ENCODE measurements around the gene PODXL2. TPM values are rescaled to one million over a fixed set of nuclear protein-coding genes. Genes with fewer than 3 reads are reported as not detected.

Gene PODXL2
- total RNA-seq, 4 donors from 2014 or later: 1.5 to 3.2 (median 2.0) TPM

DNA sequence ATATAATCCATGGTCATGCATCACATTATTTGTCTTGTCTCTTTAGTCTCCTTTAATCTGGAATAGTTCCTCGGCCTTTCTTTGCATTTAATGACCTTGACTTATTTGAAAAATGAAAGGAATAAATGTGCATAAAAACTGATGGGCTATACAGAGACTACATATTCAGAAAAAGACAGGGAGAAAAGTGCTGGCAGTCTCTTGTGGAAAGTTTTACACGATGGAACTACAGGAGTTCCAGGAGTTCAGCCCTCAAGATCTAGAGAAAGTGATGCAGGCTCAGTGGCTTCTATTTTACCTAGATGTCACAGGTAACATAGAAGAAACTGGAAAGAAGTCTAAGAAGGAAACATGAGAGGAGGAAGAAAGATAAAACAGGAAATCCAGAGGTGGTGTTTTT lies 36.2 kb downstream of the PODXL2 start:
- intact Hi-C loops (cut with DNase I; ENCODE audit: low total_unique reads): no loop called here

DNA sequence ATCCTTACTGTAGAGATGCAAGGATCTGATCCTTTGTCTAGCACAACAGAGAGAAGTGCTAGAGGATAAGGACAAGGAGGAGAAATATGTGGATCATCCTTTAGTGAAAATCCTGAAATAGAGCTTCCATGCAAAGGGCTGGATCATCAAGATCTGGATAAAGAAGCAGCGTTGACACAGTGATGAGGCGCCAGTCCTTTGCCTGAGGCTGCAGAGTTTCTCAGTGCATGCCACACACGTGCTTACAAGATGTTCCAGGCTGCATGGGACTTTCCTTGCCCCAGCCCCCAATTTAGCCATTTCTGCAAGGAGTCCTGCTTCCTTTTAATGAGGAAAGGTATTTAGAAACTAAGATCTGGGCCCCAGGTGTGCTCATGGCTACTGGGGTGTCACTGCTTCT lies 36.6 kb downstream of the PODXL2 start:
- H3K9me3 ChIP-seq: no peaks in the 10 kb centered on the region
- ATAC-seq (no peak), DNase-seq (no peak)
- intact Hi-C loops (cut with DNase I; ENCODE audit: low total_unique reads): no loop called here
- H3K4me3 ChIP-seq: no peak overlapping the region
- H3K4me1 ChIP-seq: no peaks in the 10 kb centered on the region
- TF ChIP-seq, protein P1, sequence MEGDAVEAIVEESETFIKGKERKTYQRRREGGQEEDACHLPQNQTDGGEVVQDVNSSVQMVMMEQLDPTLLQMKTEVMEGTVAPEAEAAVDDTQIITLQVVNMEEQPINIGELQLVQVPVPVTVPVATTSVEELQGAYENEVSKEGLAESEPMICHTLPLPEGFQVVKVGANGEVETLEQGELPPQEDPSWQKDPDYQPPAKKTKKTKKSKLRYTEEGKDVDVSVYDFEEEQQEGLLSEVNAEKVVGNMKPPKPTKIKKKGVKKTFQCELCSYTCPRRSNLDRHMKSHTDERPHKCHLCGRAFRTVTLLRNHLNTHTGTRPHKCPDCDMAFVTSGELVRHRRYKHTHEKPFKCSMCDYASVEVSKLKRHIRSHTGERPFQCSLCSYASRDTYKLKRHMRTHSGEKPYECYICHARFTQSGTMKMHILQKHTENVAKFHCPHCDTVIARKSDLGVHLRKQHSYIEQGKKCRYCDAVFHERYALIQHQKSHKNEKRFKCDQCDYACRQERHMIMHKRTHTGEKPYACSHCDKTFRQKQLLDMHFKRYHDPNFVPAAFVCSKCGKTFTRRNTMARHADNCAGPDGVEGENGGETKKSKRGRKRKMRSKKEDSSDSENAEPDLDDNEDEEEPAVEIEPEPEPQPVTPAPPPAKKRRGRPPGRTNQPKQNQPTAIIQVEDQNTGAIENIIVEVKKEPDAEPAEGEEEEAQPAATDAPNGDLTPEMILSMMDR (IDR thresholded peaks at IDR 0.05 in 4 of 5, conservative IDR thresholded peaks at IDR 0.05 in 1 of 5): no peak
- TF ChIP-seq POLR2A (IDR thresholded peaks at IDR 0.05): no peak
- H3K36me3 ChIP-seq: no peaks in the 10 kb centered on the region
- in situ Hi-C loops (cut with MboI; ENCODE audit: low sequenced_read_pairs in 4 of 4): loop anchor here in 2 of 4 donors (25.0 kb wide), 2 partner anchors 172 to 297 kb away; no protein-coding TSS in a partner anchor
- no peak overlapping the region for H3K27ac ChIP-seq
- H3K27me3 ChIP-seq: no peaks in the 10 kb centered on the region

More for the DNA sequence above, 36.2 kb downstream of the PODXL2 start:
- TF ChIP-seq, protein P1 (IDR thresholded peaks at IDR 0.05 in 4 of 5, conservative IDR thresholded peaks at IDR 0.05 in 1 of 5): no peak
- no peak for TF ChIP-seq POLR2A (IDR thresholded peaks at IDR 0.05)
- no peak for DNase-seq
- in situ Hi-C loops (cut with MboI; ENCODE audit: low sequenced_read_pairs in 4 of 4): loop anchor here in 2 of 4 donors (25.0 kb wide), 2 partner anchors 172 to 297 kb away; no protein-coding TSS in a partner anchor
- H3K36me3 ChIP-seq: no peaks in the 10 kb centered on the region
- H3K9me3 ChIP-seq: no peaks in the 10 kb centered on the region
- ATAC-seq: no peak
- H3K27me3 ChIP-seq: no peaks in the 10 kb centered on the region
- no peak overlapping the region for H3K4me3 ChIP-seq
- H3K27ac ChIP-seq: no peak overlapping the region
- H3K4me1 ChIP-seq: no peaks in the 10 kb centered on the region

DNA sequence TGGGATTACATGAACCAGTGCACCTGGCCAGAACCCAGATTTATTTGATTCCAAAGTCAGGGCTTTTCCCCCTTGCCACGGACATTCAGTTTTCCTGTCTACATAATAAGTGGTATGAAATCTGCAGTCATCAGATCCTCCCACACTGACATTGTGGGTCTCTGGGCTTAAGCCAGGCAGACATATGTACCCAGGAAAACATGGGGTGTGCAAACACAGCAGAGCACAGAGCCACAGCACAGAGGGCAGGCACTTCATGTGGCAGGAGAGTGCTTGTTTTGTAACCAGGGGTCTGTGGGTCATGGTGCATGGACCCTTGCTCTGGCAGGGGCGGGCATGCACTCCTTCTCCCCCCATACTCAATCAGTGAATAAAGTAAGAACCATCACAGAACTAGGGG lies 37.7 kb downstream of the PODXL2 start:
- Histone ChIP-seq H3K4me1 (peaks cover under 1 to 3% of the 10 kb centered on the region in 2 donors), H3K27ac (no peak overlapping the region), H3K4me3 (no peak overlapping the region), H3K36me3 (no peaks in the 10 kb centered on the region), H3K27me3 (no peaks in the 10 kb centered on the region), H3K9me3 (no peaks in the 10 kb centered on the region)
- TF ChIP-seq, protein P1 (IDR thresholded peaks at IDR 0.05 in 4 of 5, conservative IDR thresholded peaks at IDR 0.05 in 1 of 5): no peak
- no peak for TF ChIP-seq POLR2A (IDR thresholded peaks at IDR 0.05)
- intact Hi-C loops (cut with DNase I; ENCODE audit: low total_unique reads): no loop called here
- DNase-seq: no peak
- ATAC-seq: no peak
- in situ Hi-C loops (cut with MboI; ENCODE audit: low sequenced_read_pairs in 4 of 4): loop anchor here in 2 of 4 donors (25.0 kb wide), 2 partner anchors 171 to 296 kb away; no protein-coding TSS in a partner anchor

DNA sequence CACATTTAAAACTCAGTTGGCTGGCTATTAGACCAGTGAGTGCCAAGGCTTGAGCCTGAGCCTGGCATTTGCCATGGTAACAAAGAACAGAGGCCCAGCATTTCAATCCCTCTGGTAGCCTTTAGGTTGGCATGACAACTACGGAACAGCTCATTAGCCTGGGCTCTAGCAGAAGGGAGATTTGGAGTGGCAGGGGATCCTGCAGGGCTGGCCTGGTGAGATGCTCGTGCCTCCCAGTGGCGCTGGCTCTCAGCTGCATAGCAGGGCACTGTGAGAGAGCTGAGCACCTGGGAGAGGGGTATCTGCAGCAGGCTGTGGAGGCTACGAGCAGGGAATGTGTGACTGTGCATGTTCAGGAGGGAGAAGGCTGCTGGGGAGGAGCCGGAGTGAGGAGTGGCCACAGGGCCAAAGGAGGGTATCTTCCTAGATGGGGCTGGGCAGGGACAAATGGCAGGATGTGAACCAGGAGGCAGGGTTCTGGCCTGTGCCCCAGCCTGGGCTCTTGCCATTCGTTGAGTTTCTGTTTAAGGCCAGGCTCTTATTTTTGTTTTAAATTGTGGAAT lies 38.2 kb downstream of the PODXL2 start:
- no peak for TF ChIP-seq POLR2A (IDR thresholded peaks at IDR 0.05)
- TF ChIP-seq, protein P1 (IDR thresholded peaks at IDR 0.05 in 4 of 5, conservative IDR thresholded peaks at IDR 0.05 in 1 of 5): no peak
- no peak overlapping the region for H3K27ac ChIP-seq
- no peaks in the 10 kb centered on the region for H3K36me3 ChIP-seq
- no peaks in the 10 kb centered on the region for H3K9me3 ChIP-seq
- in situ Hi-C loops (cut with MboI; ENCODE audit: low sequenced_read_pairs in 4 of 4): loop anchor here in 2 of 4 donors (25.0 kb wide), 2 partner anchors 170 to 295 kb away; no protein-coding TSS in a partner anchor
- ATAC-seq: no peak
- intact Hi-C loops (cut with DNase I; ENCODE audit: low total_unique reads): no loop called here
- no peaks in the 10 kb centered on the region for H3K27me3 ChIP-seq
- H3K4me1 ChIP-seq: peaks cover 5 to 8% of the 10 kb centered on the region in 2 donors
- no peak overlapping the region for H3K4me3 ChIP-seq
- DNase-seq: no peak

Measured in gastrocnemius medialis (tissue), 4 donors.